IPS-18a (cell line): ENCODE results near the gene ITFG2.

ENCODE experiments used
- H3K27ac ChIP-seq: one replicate; pipeline ENCODE4 v1.5.1; 2013; ENCODE audit warnings: low read length
- H3K27me3 ChIP-seq: one replicate; pipeline ENCODE4 v1.6.1; 2013; ENCODE audit warnings: mild to moderate bottlenecking, low read length; ENCODE audit not compliant: control insufficient read depth, insufficient read depth
- H3K36me3 ChIP-seq: one replicate; pipeline ENCODE4 v1.6.1; 2013; ENCODE audit warnings: low read depth, low read length; ENCODE audit not compliant: control insufficient read depth
- H3K4me1 ChIP-seq: one replicate; pipeline ENCODE4 v1.6.1; 2013; ENCODE audit warnings: low read depth, low read length; ENCODE audit not compliant: control insufficient read depth
- H3K4me3 ChIP-seq: one replicate; pipeline ENCODE4 v1.5.1; 2013; ENCODE audit warnings: low read length
- H3K9ac ChIP-seq: one replicate; pipeline ENCODE4 v1.6.1; 2013; ENCODE audit warnings: mild to moderate bottlenecking, low read length, moderate library complexity
- H3K9me3 ChIP-seq: one replicate; pipeline ENCODE4 v1.6.1; 2013; ENCODE audit warnings: low read depth, low read length; ENCODE audit not compliant: control insufficient read depth

Gene ITFG2

GRCh38 chr12:2834581-2835491 is 22.4 kb downstream of the ITFG2 start, which contains the start of gene NRIP2:
NRIP2 (minus strand) TSS chr12:2835035; CDS start chr12:2834983, 52 bp downstream.
- no peak within 1 kb of the TSS for H3K27ac ChIP-seq
- no peaks in the 10 kb centered on the region for H3K27me3 ChIP-seq
- peaks cover 10% of the 10 kb centered on the region for H3K4me1 ChIP-seq
- H3K9me3 ChIP-seq, result no peaks in the 10 kb centered on the region
- no peaks in the 10 kb centered on the region for H3K36me3 ChIP-seq
- peak within 1 kb of the TSS; percentile 11 for H3K4me3 ChIP-seq
- no peak within 1 kb of the TSS for H3K9ac ChIP-seq

- Histone ChIP-seq H3K27ac (no peak overlapping the region), H3K4me3 (no peak overlapping the region), H3K9me3 (no peaks in the 10 kb centered on the region), H3K4me1 (peaks cover 10% of the 10 kb centered on the region), H3K9ac (no peak overlapping the region), H3K36me3 (no peaks in the 10 kb centered on the region), H3K27me3 (no peaks in the 10 kb centered on the region)
Measured at GRCh38 chr12:2835691-2836403, 23.4 kb downstream of the ITFG2 start.

DNA sequence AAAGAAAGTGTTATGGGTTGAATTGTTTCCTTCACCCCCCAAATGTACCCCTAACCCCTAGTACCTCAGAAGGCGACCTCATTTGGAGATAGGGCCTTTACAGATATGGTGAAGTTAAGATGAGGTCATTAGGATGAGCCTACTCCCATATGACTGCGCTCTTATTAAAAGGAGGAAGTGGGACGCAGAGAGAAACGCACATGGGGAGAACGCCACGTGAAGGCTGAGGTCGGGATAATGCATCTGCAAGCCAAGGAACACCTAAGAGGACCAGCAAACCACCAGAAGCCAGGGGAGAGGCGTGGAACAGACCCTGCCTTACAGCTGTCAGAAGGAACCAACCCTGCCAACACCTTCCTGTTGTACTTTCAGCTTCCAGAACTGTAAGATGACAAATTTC is 24.1 kb downstream of the ITFG2 start:
- Histone ChIP-seq H3K36me3 (no peaks in the 10 kb centered on the region), H3K9ac (no peak overlapping the region), H3K4me1 (peaks cover 10% of the 10 kb centered on the region), H3K27ac (no peak overlapping the region), H3K4me3 (no peak overlapping the region), H3K9me3 (no peaks in the 10 kb centered on the region), H3K27me3 (no peaks in the 10 kb centered on the region)

DNA sequence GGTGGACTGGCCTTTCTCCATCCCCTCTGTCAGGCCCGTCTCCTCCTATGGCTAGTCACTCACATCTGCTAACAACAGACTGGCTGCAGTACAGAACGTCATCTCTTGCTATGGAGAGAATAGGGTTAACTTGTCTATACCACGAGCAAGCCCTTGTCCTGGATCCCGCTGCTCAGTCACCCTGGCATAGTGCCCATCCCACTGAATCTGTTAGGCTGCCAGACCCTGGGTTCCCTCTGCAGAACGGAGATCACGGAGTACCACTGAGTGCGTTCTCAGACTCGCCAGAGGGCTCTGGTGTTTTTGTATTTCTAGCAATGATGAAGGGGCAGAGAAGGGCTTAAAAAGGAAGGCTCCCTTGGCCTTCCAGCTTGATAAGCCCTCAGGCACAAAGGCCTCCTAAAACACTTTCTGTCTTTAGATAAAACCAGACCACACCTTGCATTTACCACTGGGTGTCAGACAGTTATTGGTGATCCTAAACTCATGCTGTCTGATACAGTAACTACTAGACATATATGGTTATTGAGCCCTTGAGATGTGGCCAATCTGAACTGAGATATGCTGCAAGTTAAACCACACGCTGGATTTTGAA is 28.7 kb downstream of the ITFG2 start:
- Histone ChIP-seq H3K27ac (no peak overlapping the region), H3K9me3 (no peaks in the 10 kb centered on the region), H3K27me3 (no peaks in the 10 kb centered on the region), H3K36me3 (no peaks in the 10 kb centered on the region), H3K4me3 (no peak overlapping the region), H3K4me1 (no peaks in the 10 kb centered on the region), H3K9ac (no peak overlapping the region)

DNA sequence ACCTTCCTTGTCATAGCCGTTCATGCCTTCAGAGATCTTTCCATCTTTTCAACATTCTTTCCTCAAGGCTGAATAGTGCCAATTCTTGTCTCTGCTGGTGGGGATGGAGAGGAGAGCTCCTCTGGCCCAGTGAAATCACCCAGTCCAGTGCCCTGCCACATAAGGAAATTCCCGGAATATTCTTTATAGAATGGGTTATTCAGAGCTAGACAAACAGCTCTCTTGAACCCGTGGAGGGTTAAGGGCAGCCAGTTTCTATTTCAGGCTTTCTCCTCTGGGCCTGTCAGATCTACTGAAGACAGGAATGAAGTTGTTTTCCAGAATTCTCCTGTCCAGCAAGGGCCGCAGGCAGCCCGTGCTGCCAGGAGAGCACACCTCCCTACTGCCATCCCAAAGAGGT is 30.5 kb downstream of the ITFG2 start:
- Histone ChIP-seq H3K9me3 (no peaks in the 10 kb centered on the region), H3K4me1 (no peaks in the 10 kb centered on the region), H3K27me3 (no peaks in the 10 kb centered on the region), H3K36me3 (no peaks in the 10 kb centered on the region), H3K4me3 (no peak overlapping the region), H3K9ac (no peak overlapping the region), H3K27ac (no peak overlapping the region)

- Histone ChIP-seq H3K27ac (no peak overlapping the region), H3K27me3 (no peaks in the 10 kb centered on the region), H3K9ac (no peak overlapping the region), H3K4me3 (no peak overlapping the region), H3K9me3 (no peaks in the 10 kb centered on the region), H3K4me1 (no peaks in the 10 kb centered on the region), H3K36me3 (no peaks in the 10 kb centered on the region)
Measured at GRCh38 chr12:2844786-2845185, 32.3 kb downstream of the ITFG2 start.

DNA sequence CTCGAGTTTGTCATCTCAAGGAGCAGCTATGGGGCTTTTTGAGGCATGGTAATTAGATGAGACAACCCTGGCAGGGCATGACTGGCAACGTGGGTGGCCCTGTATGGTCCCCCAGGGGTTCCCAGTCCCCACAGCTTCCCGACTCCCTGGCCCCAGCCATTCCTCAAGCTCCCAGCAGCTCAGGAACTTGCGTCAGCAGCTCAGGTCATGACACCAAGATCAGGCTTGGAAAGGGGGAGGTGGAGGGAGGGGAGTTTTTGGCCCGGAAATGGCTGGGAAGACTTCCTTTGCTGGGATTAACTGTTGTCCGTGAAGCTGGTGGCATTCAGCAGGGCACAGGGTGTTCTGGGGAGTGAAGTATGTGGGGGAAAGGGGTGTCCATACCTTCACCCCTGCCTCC is 32.8 kb downstream of the ITFG2 start:
- H3K9me3 ChIP-seq, result no peaks in the 10 kb centered on the region
- H3K9ac ChIP-seq, result no peak overlapping the region
- no peaks in the 10 kb centered on the region for H3K36me3 ChIP-seq
- H3K27ac ChIP-seq, result no peak overlapping the region
- no peaks in the 10 kb centered on the region for H3K4me1 ChIP-seq
- no peak overlapping the region for H3K4me3 ChIP-seq
- H3K27me3 ChIP-seq, result no peaks in the 10 kb centered on the region

DNA sequence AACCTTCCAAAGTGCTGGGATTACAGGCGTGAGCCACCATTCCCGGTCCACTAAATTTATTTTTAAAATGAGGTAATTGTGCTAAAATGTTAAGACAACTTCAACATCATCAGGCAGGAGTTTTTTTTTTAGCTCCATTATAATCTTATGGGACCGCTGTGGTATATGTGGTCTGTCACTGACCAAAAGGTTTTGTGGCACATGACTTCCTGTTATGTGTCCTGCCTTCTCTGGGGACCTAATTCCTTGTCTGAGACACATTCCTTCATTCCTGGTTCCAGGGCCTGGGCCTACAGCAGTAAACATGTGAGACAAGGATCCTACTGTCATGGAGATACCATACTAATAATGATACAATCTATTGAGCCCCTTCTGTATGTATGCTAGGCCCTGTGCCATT is 39.5 kb downstream of the ITFG2 start:
- no peak overlapping the region for H3K9ac ChIP-seq
- no peak overlapping the region for H3K4me3 ChIP-seq
- H3K4me1 ChIP-seq, result no peaks in the 10 kb centered on the region
- no peaks in the 10 kb centered on the region for H3K27me3 ChIP-seq
- H3K27ac ChIP-seq, result no peak overlapping the region
- H3K36me3 ChIP-seq, result no peaks in the 10 kb centered on the region
- H3K9me3 ChIP-seq, result no peaks in the 10 kb centered on the region

DNA sequence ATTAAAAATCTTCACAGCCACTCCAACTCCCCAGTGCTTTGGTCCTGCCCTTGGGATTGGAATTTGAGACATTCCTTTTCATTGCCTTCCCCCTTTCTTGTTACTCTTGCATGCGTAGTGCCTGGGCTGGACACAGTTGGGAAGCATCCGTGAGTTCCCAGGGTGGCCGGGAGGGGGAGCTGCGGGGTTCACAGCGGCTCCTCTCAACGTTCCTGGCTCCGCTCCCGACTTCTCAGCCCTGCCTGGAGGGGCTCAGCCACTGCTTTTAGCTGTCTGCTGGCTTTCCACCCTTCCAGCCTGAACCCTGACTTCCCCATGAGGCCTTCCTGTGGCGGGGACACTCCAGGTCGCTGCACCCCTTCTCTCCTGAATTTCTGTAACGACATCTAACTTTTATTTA is 41.2 kb downstream of the ITFG2 start:
- H3K27ac ChIP-seq, result no peak overlapping the region
- H3K4me1 ChIP-seq, result no peaks in the 10 kb centered on the region
- peaks cover 13% of the 10 kb centered on the region for H3K36me3 ChIP-seq
- no peaks in the 10 kb centered on the region for H3K9me3 ChIP-seq
- H3K9ac ChIP-seq, result no peak overlapping the region
- H3K27me3 ChIP-seq, result no peaks in the 10 kb centered on the region
- H3K4me3 ChIP-seq, result no peak overlapping the region

GRCh38 chr12:2854669-2855453 is 42.4 kb downstream of the ITFG2 start:
- no peaks in the 10 kb centered on the region for H3K4me1 ChIP-seq

DNA sequence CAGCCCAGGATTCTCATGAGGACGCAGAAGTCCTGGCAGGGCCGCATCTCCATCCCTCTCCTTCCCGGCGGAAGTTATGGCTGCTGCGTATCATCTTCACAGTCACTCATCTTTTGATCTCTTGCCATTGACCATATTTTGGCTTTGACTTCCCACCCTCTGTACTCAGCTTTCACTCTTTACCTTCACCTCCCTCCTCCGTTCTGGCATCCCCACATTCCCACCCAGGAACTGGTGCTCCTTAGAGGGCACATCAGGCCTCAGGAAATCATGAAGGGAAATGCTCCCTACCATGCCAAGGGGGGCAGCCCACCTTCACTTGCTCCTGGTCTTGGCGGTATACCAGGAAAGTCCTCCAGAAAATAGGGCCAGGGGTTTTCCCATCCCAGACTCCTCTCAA is 43.1 kb downstream of the ITFG2 start:
- H3K4me3 ChIP-seq, result no peak overlapping the region

More at GRCh38 chr12:2854669-2855453, 42.4 kb downstream of the ITFG2 start:
- Histone ChIP-seq H3K9me3 (no peaks in the 10 kb centered on the region), H3K9ac (no peak overlapping the region), H3K36me3 (peaks cover 25% of the 10 kb centered on the region), H3K4me3 (no peak overlapping the region), H3K27ac (no peak overlapping the region), H3K27me3 (no peaks in the 10 kb centered on the region)

More for the DNA sequence above, 43.1 kb downstream of the ITFG2 start:
- Histone ChIP-seq H3K9ac (no peak overlapping the region), H3K4me1 (no peaks in the 10 kb centered on the region), H3K36me3 (peaks cover 32% of the 10 kb centered on the region), H3K9me3 (no peaks in the 10 kb centered on the region), H3K27me3 (no peaks in the 10 kb centered on the region), H3K27ac (no peak overlapping the region)
